ENCODE results near the gene TRIM4.
A peak's percentile ranks its signal among the peaks of the same experiment; 100 is the strongest.
"Not testable (repeated sequence)": the region's sequence is repeated elsewhere in the genome, so short reads cannot be mapped to it uniquely, and the experiment has no call there.

The TRIM4 gene

GRCh38 chr7:99918959-99919813 is at the start of gene TRIM4:
Gene TRIM4, minus strand, starts transcription at chr7:99919530. Its CDS starts 129 bp downstream, at chr7:99919401.
- peak; percentile 96 for DNase-seq (ENCODE audit: low spot score)

GRCh38 chr7:99958564-99959227 is 39.4 kb upstream of the TRIM4 start:
- no peak for DNase-seq (ENCODE audit: low spot score)

- DNase-seq (ENCODE audit: low spot score): no peak
Measured at GRCh38 chr7:99955247-99955646, 35.9 kb upstream of the TRIM4 start.

GRCh38 chr7:99954643-99955042 is 35.3 kb upstream of the TRIM4 start:
- DNase-seq (ENCODE audit: low spot score): not testable (repeated sequence)

GRCh38 chr7:99953649-99954048 is 34.3 kb upstream of the TRIM4 start:
- peak; percentile 45 for DNase-seq (ENCODE audit: low spot score)

- not testable (repeated sequence) for DNase-seq (ENCODE audit: low spot score)
Measured at GRCh38 chr7:99952649-99953048, 33.3 kb upstream of the TRIM4 start.

- DNase-seq (ENCODE audit: low spot score): not testable (repeated sequence)
Measured at GRCh38 chr7:99950819-99951218, 31.5 kb upstream of the TRIM4 start.

GRCh38 chr7:99949645-99950228 is 30.4 kb upstream of the TRIM4 start:
- DNase-seq (ENCODE audit: low spot score): peak; percentile 42

- DNase-seq (ENCODE audit: low spot score): no peak
Measured at GRCh38 chr7:99947608-99948007, 28.3 kb upstream of the TRIM4 start.

- no peak for DNase-seq (ENCODE audit: low spot score)
Measured at GRCh38 chr7:99944497-99945070, 25.3 kb upstream of the TRIM4 start.

- DNase-seq (ENCODE audit: low spot score): no peak
Measured at GRCh38 chr7:99943641-99944496, 24.5 kb upstream of the TRIM4 start.

- DNase-seq (ENCODE audit: low spot score): no peak
Measured at GRCh38 chr7:99938296-99938695, 19.0 kb upstream of the TRIM4 start.

GRCh38 chr7:99935009-99935408 is 15.7 kb upstream of the TRIM4 start:
- not testable (repeated sequence) for DNase-seq (ENCODE audit: low spot score)

GRCh38 chr7:99930376-99930775 is 11.0 kb upstream of the TRIM4 start:
- no peak for DNase-seq (ENCODE audit: low spot score)

GRCh38 chr7:99929730-99930053 is 10.4 kb upstream of the TRIM4 start:
- DNase-seq (ENCODE audit: low spot score): no peak

- peak; percentile 78 for DNase-seq (ENCODE audit: low spot score)
Measured at GRCh38 chr7:99928994-99929729, 9.8 kb upstream of the TRIM4 start, which contains the start of gene GJC3. Gene GJC3, minus strand, starts transcription at chr7:99929620. Its CDS starts 0 bp downstream, at chr7:99929620.

GRCh38 chr7:99928188-99928587 is 8.9 kb upstream of the TRIM4 start:
- DNase-seq (ENCODE audit: low spot score): no peak

GRCh38 chr7:99927536-99927935 is 8.2 kb upstream of the TRIM4 start:
- no peak for DNase-seq (ENCODE audit: low spot score)

- no peak for DNase-seq (ENCODE audit: low spot score)
Measured at GRCh38 chr7:99926321-99926720, 7.0 kb upstream of the TRIM4 start.

GRCh38 chr7:99923200-99923599 is 3.9 kb upstream of the TRIM4 start:
- no peak for DNase-seq (ENCODE audit: low spot score)

- no peak for DNase-seq (ENCODE audit: low spot score)
Measured at GRCh38 chr7:99920149-99920548, 819 bp upstream of the TRIM4 start.
